Stomach smooth muscle (tissue), 2 donors: ENCODE results near the gene BTG1.

Experiments
- H3K27ac ChIP-seq: one replicate; pipeline ENCODE4 v1.7.0; 2013; ENCODE audit warnings: mild to moderate bottlenecking, low read length, inconsistent platforms
- H3K27me3 ChIP-seq, 2 donors: one replicate each; pipeline ENCODE4 v1.7.0; 2013; ENCODE audit warnings: low read length in 2 of 2; ENCODE audit not compliant: insufficient read depth in 2 of 2, control insufficient read depth in 1 of 2
- H3K36me3 ChIP-seq, 2 donors: one replicate each; pipeline ENCODE4 v1.7.0; 2013; ENCODE audit warnings: low read length in 2 of 2; ENCODE audit not compliant: control insufficient read depth in 2 of 2, insufficient read depth in 2 of 2
- H3K4me1 ChIP-seq: one replicate; pipeline ENCODE4 v1.7.0; 2013; ENCODE audit warnings: low read length; ENCODE audit not compliant: control insufficient read depth, insufficient read depth
- H3K4me3 ChIP-seq, 2 donors: one replicate each; pipeline ENCODE4 v1.7.0; 2013; ENCODE audit warnings: low read length in 2 of 2
- H3K9ac ChIP-seq, 2 donors: one replicate each; pipeline ENCODE4 v1.7.0; 2013; ENCODE audit warnings: low read length in 2 of 2, mild to moderate bottlenecking in 1 of 2
- H3K9me3 ChIP-seq, 2 donors: one replicate each; pipeline ENCODE4 v1.7.0; 2013; ENCODE audit warnings: low read length in 2 of 2; ENCODE audit not compliant: control insufficient read depth in 2 of 2
- donor health status: healthy.
- donor health status: Pancreatic carcinoma.

Gene BTG1

DNA sequence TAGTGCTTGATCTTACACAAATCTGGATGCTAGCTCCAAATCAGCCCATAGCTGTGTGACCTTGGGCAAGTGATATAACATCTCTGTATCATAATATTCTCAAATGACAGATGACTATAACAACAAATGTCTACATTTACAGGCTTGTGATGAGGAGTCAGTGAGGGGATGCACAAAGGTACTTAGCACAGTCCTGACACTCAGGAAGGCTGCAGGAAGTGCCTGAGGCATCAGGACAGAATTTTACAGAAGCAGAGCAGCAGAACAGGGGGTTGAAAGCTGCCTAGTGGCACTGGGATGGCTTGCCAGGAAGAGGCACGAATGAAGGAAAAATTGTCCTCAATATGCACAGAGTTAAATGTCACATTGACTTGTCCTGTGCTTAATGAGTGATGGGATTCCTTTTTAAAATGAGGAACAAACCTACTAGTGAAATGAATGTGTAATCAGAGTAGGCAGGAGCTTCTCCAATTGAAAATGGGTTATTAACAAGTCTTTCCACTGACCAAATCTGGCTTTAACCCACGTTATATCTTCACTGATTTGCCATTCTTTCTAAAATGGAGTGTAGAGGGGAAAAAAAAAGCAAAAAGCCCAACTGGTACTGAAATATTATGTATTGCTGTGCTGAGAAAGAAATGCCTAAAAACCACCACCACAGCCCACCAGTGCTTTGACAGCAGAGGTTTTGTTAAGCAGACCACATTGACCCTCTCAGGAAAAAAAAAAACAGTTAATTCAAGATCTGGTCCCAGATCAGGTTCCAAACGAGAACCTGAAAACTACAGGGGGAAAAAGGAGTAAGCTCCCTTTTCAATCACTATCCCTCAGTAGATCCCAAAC, 11.6 kb downstream of the BTG1 start:
- Histone ChIP-seq H3K36me3 (no peaks in the 10 kb centered on the region), H3K4me1 (peaks cover 15% of the 10 kb centered on the region), H3K9me3 (no peaks in the 10 kb centered on the region), H3K4me3 (peak overlapping the region in 1 of 2 donors; percentile 23), H3K27ac (no peak overlapping the region), H3K9ac (peak overlapping the region in 1 of 2 donors; percentile 1), H3K27me3 (no peaks in the 10 kb centered on the region)

GRCh38 chr12:92133171-92133570, 12.5 kb downstream of the BTG1 start:
- no peaks in the 10 kb centered on the region for H3K27me3 ChIP-seq
- H3K36me3 ChIP-seq: no peaks in the 10 kb centered on the region
- no peaks in the 10 kb centered on the region for H3K9me3 ChIP-seq
- H3K27ac ChIP-seq: no peak overlapping the region
- H3K4me1 ChIP-seq: peaks cover 15% of the 10 kb centered on the region
- no peak overlapping the region for H3K4me3 ChIP-seq
- H3K9ac ChIP-seq: no peak overlapping the region

DNA sequence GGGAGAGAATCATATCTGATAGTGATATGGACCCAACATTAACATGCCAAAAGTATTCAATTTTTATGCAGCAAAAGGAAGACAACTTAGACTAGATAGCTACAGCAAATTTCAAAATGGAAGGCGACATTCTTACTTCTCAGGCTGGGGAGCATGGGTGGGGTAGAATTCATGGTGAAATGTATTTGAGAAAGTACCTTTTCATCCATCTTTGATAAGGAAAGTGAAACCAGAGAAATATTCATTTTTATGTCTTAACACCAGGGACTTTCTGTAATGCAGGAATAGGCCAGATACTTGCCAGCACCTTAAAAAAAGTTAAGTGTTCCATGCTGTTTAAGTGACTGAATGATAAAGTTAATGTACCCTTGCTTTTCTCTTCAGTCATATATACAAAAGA, 13.4 kb downstream of the BTG1 start:
- peaks cover 15% of the 10 kb centered on the region for H3K4me1 ChIP-seq
- H3K4me3 ChIP-seq: peak overlapping the region in 1 of 2 donors; percentile 23
- no peak overlapping the region for H3K27ac ChIP-seq

GRCh38 chr12:92130999-92131398, 14.6 kb downstream of the BTG1 start:
- no peaks in the 10 kb centered on the region for H3K9me3 ChIP-seq
- no peak overlapping the region for H3K27ac ChIP-seq
- no peaks in the 10 kb centered on the region for H3K27me3 ChIP-seq
- no peak overlapping the region for H3K4me3 ChIP-seq
- H3K9ac ChIP-seq: no peak overlapping the region
- peaks cover 9% of the 10 kb centered on the region for H3K4me1 ChIP-seq
- no peaks in the 10 kb centered on the region for H3K36me3 ChIP-seq

More for the DNA sequence above, 13.4 kb downstream of the BTG1 start:
- Histone ChIP-seq H3K9ac (no peak overlapping the region), H3K9me3 (no peaks in the 10 kb centered on the region), H3K27me3 (no peaks in the 10 kb centered on the region), H3K36me3 (no peaks in the 10 kb centered on the region)

DNA sequence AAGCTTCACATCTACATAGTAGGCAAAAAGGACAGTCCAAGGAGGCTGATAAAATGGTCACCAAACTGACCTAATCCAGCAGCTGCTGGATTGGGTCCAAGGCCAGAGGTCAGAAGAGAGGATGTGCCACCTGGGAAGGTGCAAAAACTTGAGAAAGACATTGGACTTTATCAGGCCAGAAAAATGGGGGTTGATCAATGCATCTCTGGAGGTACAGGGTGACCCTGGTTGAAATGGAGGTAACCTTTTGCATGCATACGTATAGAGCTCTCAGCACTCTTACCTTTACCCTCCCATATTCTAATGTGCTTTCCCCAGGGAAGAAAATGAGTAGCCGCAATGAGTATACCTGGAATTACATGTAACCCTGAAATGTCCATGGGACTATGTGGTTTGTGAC, 16.0 kb downstream of the BTG1 start:
- no peaks in the 10 kb centered on the region for H3K36me3 ChIP-seq
- no peaks in the 10 kb centered on the region for H3K9me3 ChIP-seq
- no peak overlapping the region for H3K27ac ChIP-seq
- H3K27me3 ChIP-seq: no peaks in the 10 kb centered on the region
- H3K9ac ChIP-seq: no peak overlapping the region
- H3K4me1 ChIP-seq: peaks cover 9% of the 10 kb centered on the region
- H3K4me3 ChIP-seq: no peak overlapping the region

GRCh38 chr12:92128612-92129011, 17.0 kb downstream of the BTG1 start:
- Histone ChIP-seq H3K36me3 (no peaks in the 10 kb centered on the region), H3K27ac (no peak overlapping the region), H3K9ac (no peak overlapping the region), H3K27me3 (no peaks in the 10 kb centered on the region), H3K4me3 (no peak overlapping the region), H3K9me3 (no peaks in the 10 kb centered on the region), H3K4me1 (peaks cover 3% of the 10 kb centered on the region)

DNA sequence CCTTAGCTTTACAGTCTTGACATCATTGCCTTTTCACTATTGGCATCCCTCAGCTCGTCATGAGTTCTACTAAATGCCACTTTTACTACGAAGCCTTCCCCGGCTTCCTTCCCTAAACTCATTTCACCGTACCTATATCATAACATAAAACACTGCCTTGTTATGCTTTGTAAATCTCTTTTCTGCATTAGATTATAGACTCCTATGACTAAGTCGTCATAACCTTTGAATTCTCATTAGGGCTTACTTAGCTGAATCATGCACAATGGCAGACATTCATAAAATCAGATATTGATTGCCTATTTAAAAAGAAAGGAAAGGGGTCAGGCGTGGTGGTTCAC, 21.0 kb downstream of the BTG1 start:
- no peak overlapping the region for H3K9ac ChIP-seq
- no peaks in the 10 kb centered on the region for H3K36me3 ChIP-seq
- no peak overlapping the region for H3K4me3 ChIP-seq
- no peaks in the 10 kb centered on the region for H3K27me3 ChIP-seq
- peaks cover 0 to 4% of the 10 kb centered on the region in 2 donors for H3K9me3 ChIP-seq
- H3K27ac ChIP-seq: no peak overlapping the region
- no peaks in the 10 kb centered on the region for H3K4me1 ChIP-seq

GRCh38 chr12:92123780-92124688, 21.6 kb downstream of the BTG1 start:
- no peaks in the 10 kb centered on the region for H3K27me3 ChIP-seq
- no peak overlapping the region for H3K9ac ChIP-seq
- H3K4me3 ChIP-seq: no peak overlapping the region
- H3K4me1 ChIP-seq: no peaks in the 10 kb centered on the region
- peaks cover 4% of the 10 kb centered on the region in 2 donors for H3K9me3 ChIP-seq
- H3K27ac ChIP-seq: no peak overlapping the region
- no peaks in the 10 kb centered on the region for H3K36me3 ChIP-seq

DNA sequence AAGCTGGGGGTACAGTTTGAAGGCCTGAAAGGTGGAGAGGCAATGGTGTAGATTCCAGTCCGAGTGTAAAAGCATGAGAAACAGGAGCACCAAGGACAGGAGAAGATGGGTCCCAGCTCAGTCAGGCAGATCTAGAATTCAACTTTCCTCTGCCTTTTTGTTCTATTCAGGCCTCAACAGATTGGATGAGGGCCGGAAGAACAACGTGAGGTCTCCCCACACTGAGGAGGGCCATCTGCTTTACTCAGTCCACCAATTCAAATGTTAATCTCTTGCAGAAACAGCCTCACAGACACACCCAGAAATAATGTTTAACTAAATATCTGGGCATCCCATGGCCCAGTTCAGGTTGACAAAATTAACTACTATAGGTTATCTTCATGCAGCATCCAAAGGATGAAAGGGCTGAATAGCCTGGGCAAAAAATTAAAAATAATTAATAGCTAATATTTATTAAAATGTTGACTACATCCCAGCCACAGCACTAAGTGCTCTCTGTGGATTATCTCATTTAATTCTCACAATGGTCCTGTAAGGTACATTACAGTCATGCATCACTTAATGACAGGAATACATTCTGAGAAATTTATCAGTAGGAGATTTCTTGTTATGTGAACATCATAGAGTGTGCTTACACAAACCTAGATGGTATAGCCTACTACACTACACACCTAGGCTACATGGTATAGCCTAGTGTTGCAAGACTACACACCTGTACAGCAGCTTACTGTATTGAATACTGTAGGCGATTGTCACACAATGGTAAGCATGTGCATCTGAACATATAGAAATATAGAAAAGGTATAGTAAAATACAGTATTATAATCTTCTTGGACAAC, 22.5 kb downstream of the BTG1 start:
- Histone ChIP-seq H3K4me1 (no peaks in the 10 kb centered on the region), H3K9ac (no peak overlapping the region), H3K27ac (no peak overlapping the region), H3K27me3 (no peaks in the 10 kb centered on the region), H3K9me3 (peaks cover 4% of the 10 kb centered on the region in 2 donors), H3K4me3 (no peak overlapping the region), H3K36me3 (no peaks in the 10 kb centered on the region)

- Histone ChIP-seq H3K9me3 (peaks cover 4% of the 10 kb centered on the region in 2 donors), H3K27ac (no peak overlapping the region), H3K4me1 (no peaks in the 10 kb centered on the region), H3K4me3 (no peak overlapping the region), H3K27me3 (no peaks in the 10 kb centered on the region), H3K9ac (no peak overlapping the region), H3K36me3 (no peaks in the 10 kb centered on the region)
Measured at GRCh38 chr12:92121826-92122225, 23.8 kb downstream of the BTG1 start.
